GM23338 (cell line): Measurements from ENCODE around the gene FER. TPM values are rescaled to one million over a fixed set of nuclear protein-coding genes. Genes with fewer than 3 reads are reported as not detected.

Experiments used
- ATAC-seq: fragments of 200-7000 bp; cut with Tn5 transposase; 3 replicates; pipeline ENCODE4 v1.9.1; 2020
- DNase-seq: peaks from one replicate; pipeline ENCODE4 v3.0.0-alpha.2; 2015; ENCODE audit warnings: low spot score
- H2AFZ ChIP-seq: fragments of 200-600 bp; sonication (generic); 2 replicates; pipeline ENCODE4 v1.8.0; 2016; ENCODE audit warnings: antibody characterized with exemption, mild to moderate bottlenecking, moderate library complexity
- H3F3A ChIP-seq: fragments of 200-600 bp; sonication (generic); replicated peaks from 2 replicates; pipeline ENCODE4 v1.8.0; 2017; ENCODE audit warnings: antibody characterized with exemption, mixed run types, low read depth
- H3K27ac ChIP-seq: fragments of 200-600 bp; sonication (generic); 2 replicates; pipeline ENCODE4 v1.6.1; 2016; ENCODE audit warnings: low read depth
- H3K27me3 ChIP-seq: fragments of 200-600 bp; sonication (generic); 2 replicates; pipeline ENCODE4 v1.8.0; 2016; ENCODE audit warnings: mild to moderate bottlenecking, mixed run types, moderate library complexity; ENCODE audit not compliant: insufficient read depth
- H3K36me3 ChIP-seq: fragments of 200-600 bp; sonication (generic); 2 replicates; pipeline ENCODE4 v1.8.0; 2016; ENCODE audit warnings: mild to moderate bottlenecking; ENCODE audit not compliant: insufficient read depth
- H3K4me1 ChIP-seq: fragments of 200-600 bp; sonication (generic); 2 replicates; pipeline ENCODE4 v1.8.0; 2016; ENCODE audit warnings: mild to moderate bottlenecking, moderate library complexity; ENCODE audit not compliant: insufficient read depth
- H3K4me2 ChIP-seq: fragments of 200-600 bp; sonication (generic); 2 replicates; pipeline ENCODE4 v1.7.1; 2017; ENCODE audit warnings: mixed run types
- H3K4me3 ChIP-seq: fragments of 200-600 bp; sonication (generic); 2 replicates; pipeline ENCODE4 v1.6.1; 2016; ENCODE audit warnings: mixed run types
- H3K79me2 ChIP-seq: fragments of 200-600 bp; sonication (generic); replicated peaks from 2 replicates; pipeline ENCODE4 v1.8.0; 2017; ENCODE audit warnings: mild to moderate bottlenecking; ENCODE audit not compliant: insufficient read depth
- H3K9me2 ChIP-seq: fragments of 200-600 bp; sonication (generic); 2 replicates; pipeline ENCODE4 v1.8.0; 2017; ENCODE audit not compliant: insufficient read depth
- H4K20me1 ChIP-seq: fragments of 200-600 bp; sonication (generic); replicated peaks from 2 replicates; pipeline ENCODE4 v1.8.0; 2017; ENCODE audit warnings: mild to moderate bottlenecking; ENCODE audit not compliant: insufficient read depth
- H3K27ac Mint-ChIP-seq: 2 replicates; pipeline ENCODE4 v1.8.0; 2020; ENCODE audit warnings: inconsistent platforms, mild to moderate bottlenecking, moderate library complexity, mixed read lengths
- H3K27me3 Mint-ChIP-seq: 3 replicates; pipeline ENCODE4 v1.8.0; 2022; ENCODE audit warnings: low read depth, mild to moderate bottlenecking, moderate library complexity, mixed read lengths, inconsistent platforms; ENCODE audit not compliant: insufficient read depth, poor library complexity
- H3K36me3 Mint-ChIP-seq: 3 replicates; pipeline ENCODE4 v1.8.0; 2021; ENCODE audit warnings: low read depth, mild to moderate bottlenecking, inconsistent platforms, moderate library complexity, mixed read lengths
- H3K4me1 Mint-ChIP-seq: 3 replicates; pipeline ENCODE4 v1.8.0; 2020; ENCODE audit warnings: mild to moderate bottlenecking, inconsistent platforms, mixed read lengths
- H3K4me3 Mint-ChIP-seq: 3 replicates; pipeline ENCODE4 v1.8.0; 2021; ENCODE audit warnings: moderate library complexity, mild to moderate bottlenecking, inconsistent platforms, mixed read lengths
- H3K9me3 Mint-ChIP-seq: 3 replicates; pipeline ENCODE4 v1.8.0; 2020; ENCODE audit warnings: moderate library complexity, mild to moderate bottlenecking, inconsistent platforms, mixed read lengths
- CREB1 ChIP-seq: fragments of 250-450 bp; sonication (Bioruptor Pico); IDR thresholded peaks from 2 replicates; pipeline ENCODE4 v1.5.0; 2020; ENCODE audit warnings: low read depth, mild to moderate bottlenecking, moderate library complexity
- EZH2 ChIP-seq: fragments of 200-600 bp; sonication (generic); IDR thresholded peaks from one replicate; pipeline ENCODE4 v1.8.0; 2017; ENCODE audit warnings: antibody characterized with exemption, mild to moderate bottlenecking, low read depth; ENCODE audit not compliant: unreplicated experiment
- JUNB ChIP-seq: IDR thresholded peaks from one replicate; pipeline ENCODE4 v1.6.1; 2016; ENCODE audit warnings: antibody characterized with exemption; ENCODE audit not compliant: unreplicated experiment
- NANOG ChIP-seq: IDR thresholded peaks from 2 replicates; pipeline ENCODE4 v1.6.1; 2016; ENCODE audit warnings: antibody characterized with exemption, borderline replicate concordance
- STAT1 ChIP-seq: IDR thresholded peaks from one replicate; pipeline ENCODE4 v1.6.1; 2016; ENCODE audit warnings: antibody characterized with exemption; ENCODE audit not compliant: unreplicated experiment
- ZNF114 ChIP-seq: fragments of 250-450 bp; sonication (Bioruptor Pico); IDR thresholded peaks from 2 replicates; pipeline ENCODE4 v1.5.0; 2020; ENCODE audit warnings: mild to moderate bottlenecking, moderate library complexity
- ZNF331 ChIP-seq: fragments of 250-450 bp; sonication (Bioruptor Pico); IDR thresholded peaks from 2 replicates; pipeline ENCODE4 v1.5.0; 2020; ENCODE audit warnings: low read depth, mild to moderate bottlenecking, moderate library complexity
- polyA plus RNA-seq: library from polyadenylated mRNA; unstranded; fragments of >200 nt; fragmentation: Nextera tagmentation; extraction: Ambion mirVana; gene quantifications from 2 replicates; pipeline ENCODE4 v1.2.1, GENCODE V29; 2016
- total RNA-seq: library from RNA; depleted of rRNA; stranded (reverse); fragments of >200 nt; shearing (Covaris generic); gene quantifications from 2 replicates; pipeline ENCODE4 v1.2.3, GENCODE V29; 2014
- TF ChIP-seq, protein P1 (sequence below), 2 experiments: fragments of 200-600 bp in 1 of 2; sonication (generic) in 1 of 2; conservative IDR thresholded peaks; 2 replicates each; pipeline versions ENCODE4 v1.5.1 to v1.6.1; 2016 to 2017; ENCODE audit warnings: antibody characterized with exemption in 2 of 2, low read depth in 2 of 2, mild to moderate bottlenecking in 2 of 2, moderate library complexity in 1 of 2
- TF ChIP-seq, protein P2 (sequence below): IDR thresholded peaks from 2 replicates; pipeline ENCODE4 v1.6.1; 2016; ENCODE audit warnings: antibody characterized with exemption
- TF ChIP-seq, protein P3 (sequence below): IDR thresholded peaks from one replicate; pipeline ENCODE4 v1.6.1; 2018; ENCODE audit warnings: antibody characterized with exemption; ENCODE audit not compliant: unreplicated experiment

Gene FER
- total and polyA plus RNA-seq, 2 experiments from 2014 or later: 17.4 to 34.8 TPM

DNA sequence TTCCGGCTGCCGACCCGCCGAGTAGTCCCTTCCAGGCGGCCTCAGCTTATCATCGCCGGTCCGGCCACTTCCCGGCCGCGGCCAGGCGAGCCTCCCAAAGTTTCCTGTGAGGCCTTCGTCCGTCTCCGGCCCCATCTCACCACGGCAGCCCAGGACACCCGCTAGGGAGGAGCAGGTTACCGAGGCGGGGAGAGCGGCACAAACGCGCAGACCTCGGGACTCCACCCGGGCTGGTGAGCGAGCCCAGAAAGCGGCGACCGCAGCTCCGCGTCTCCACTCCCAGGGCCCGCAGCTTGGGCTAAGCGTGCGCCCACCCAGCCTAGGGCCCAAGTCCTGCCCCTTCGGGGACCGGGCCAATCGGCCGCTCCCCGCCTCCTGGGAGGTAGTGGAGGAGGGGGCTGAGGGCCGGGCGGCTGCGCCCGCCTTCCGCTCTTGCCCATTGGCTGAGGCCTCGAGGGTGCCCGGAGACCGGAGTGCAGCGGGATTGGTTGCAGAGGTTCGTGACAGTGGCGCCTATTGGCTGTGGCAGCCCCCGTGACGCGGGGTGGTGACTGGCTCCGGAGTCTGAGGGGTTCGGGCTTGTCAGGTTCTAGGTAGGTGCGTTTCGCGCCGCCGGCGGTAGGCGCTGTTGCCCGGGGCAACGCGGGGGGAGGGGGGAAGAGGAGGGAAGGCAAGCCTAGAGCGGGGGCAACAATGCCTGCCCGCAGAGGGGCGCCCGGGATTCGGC lies 867 bp downstream of the FER start (continued):
- TF ChIP-seq, protein P1, sequence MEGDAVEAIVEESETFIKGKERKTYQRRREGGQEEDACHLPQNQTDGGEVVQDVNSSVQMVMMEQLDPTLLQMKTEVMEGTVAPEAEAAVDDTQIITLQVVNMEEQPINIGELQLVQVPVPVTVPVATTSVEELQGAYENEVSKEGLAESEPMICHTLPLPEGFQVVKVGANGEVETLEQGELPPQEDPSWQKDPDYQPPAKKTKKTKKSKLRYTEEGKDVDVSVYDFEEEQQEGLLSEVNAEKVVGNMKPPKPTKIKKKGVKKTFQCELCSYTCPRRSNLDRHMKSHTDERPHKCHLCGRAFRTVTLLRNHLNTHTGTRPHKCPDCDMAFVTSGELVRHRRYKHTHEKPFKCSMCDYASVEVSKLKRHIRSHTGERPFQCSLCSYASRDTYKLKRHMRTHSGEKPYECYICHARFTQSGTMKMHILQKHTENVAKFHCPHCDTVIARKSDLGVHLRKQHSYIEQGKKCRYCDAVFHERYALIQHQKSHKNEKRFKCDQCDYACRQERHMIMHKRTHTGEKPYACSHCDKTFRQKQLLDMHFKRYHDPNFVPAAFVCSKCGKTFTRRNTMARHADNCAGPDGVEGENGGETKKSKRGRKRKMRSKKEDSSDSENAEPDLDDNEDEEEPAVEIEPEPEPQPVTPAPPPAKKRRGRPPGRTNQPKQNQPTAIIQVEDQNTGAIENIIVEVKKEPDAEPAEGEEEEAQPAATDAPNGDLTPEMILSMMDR (conservative IDR thresholded peaks at IDR 0.05; ENCODE audit: low read depth in 2 of 2): peak in 1 of 2 experiments; percentile 34; a peak in 2 of 4 replicates
- TF ChIP-seq STAT1: no peak
- TF ChIP-seq CREB1 (CRISPR knock-in tag): peak; percentile 83
- TF ChIP-seq JUNB: no peak
- no peak for TF ChIP-seq ZNF331 (CRISPR knock-in tag)
- TF ChIP-seq ZNF114 (CRISPR knock-in tag): no peak
- TF ChIP-seq NANOG: no peak
- TF ChIP-seq, protein P2, sequence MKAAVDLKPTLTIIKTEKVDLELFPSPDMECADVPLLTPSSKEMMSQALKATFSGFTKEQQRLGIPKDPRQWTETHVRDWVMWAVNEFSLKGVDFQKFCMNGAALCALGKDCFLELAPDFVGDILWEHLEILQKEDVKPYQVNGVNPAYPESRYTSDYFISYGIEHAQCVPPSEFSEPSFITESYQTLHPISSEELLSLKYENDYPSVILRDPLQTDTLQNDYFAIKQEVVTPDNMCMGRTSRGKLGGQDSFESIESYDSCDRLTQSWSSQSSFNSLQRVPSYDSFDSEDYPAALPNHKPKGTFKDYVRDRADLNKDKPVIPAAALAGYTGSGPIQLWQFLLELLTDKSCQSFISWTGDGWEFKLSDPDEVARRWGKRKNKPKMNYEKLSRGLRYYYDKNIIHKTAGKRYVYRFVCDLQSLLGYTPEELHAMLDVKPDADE: no peak
- no peak for TF ChIP-seq EZH2
- TF ChIP-seq, protein P3, sequence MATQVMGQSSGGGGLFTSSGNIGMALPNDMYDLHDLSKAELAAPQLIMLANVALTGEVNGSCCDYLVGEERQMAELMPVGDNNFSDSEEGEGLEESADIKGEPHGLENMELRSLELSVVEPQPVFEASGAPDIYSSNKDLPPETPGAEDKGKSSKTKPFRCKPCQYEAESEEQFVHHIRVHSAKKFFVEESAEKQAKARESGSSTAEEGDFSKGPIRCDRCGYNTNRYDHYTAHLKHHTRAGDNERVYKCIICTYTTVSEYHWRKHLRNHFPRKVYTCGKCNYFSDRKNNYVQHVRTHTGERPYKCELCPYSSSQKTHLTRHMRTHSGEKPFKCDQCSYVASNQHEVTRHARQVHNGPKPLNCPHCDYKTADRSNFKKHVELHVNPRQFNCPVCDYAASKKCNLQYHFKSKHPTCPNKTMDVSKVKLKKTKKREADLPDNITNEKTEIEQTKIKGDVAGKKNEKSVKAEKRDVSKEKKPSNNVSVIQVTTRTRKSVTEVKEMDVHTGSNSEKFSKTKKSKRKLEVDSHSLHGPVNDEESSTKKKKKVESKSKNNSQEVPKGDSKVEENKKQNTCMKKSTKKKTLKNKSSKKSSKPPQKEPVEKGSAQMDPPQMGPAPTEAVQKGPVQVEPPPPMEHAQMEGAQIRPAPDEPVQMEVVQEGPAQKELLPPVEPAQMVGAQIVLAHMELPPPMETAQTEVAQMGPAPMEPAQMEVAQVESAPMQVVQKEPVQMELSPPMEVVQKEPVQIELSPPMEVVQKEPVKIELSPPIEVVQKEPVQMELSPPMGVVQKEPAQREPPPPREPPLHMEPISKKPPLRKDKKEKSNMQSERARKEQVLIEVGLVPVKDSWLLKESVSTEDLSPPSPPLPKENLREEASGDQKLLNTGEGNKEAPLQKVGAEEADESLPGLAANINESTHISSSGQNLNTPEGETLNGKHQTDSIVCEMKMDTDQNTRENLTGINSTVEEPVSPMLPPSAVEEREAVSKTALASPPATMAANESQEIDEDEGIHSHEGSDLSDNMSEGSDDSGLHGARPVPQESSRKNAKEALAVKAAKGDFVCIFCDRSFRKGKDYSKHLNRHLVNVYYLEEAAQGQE: no peak

DNA sequence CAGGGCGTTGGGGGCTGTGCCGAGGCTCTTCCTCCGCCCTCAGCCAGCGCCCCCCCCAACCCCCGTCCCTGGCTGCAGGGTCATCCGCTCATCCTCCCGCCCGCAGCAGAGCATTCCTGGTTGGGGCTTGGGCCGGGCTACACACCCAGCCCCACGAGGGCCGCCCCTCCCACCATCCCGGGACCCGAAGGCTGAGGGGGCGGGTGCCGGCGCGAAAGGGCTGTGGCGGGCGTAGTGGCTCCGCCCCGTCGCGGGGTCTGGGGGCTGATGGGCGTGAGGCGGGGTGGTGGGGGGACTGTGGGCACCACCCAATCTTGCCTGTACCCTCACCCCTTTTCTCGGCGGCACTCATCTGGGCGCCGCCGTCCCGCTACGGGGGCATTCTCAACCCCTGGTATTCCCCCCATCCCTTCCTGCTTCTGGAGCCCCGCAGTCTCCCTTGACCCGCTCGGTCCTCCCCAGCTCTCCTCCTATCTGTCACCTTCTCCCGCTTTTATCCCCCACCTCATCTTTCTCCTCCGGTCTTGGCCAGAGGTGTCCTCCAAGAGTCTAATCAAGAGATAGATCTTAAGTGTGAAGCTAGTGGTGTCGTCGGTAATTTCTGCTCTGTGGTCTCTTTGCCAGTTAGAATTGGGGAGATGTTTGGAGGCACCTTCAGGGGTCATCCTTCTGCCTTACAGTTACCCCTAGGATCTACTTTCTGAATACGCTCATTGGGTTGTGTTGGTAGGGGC lies 1.6 kb downstream of the FER start:
- Histone ChIP-seq H3K27ac (0 out of 2 replicates have a peak overlapping the region, but pooled peaks have one; percentile 55), H3K4me3 (peak overlapping the region; percentile 72), H3K4me1 (peaks cover 11% of the 10 kb centered on the region; the same call in 1 of the 2 replicates), H3F3A (no peaks in the 10 kb centered on the region; the same call in 1 of the 2 replicates), H3K9me2 (no peaks in the 10 kb centered on the region), H3K79me2 (peaks cover 32% of the 10 kb centered on the region), H3K4me2 (peak overlapping the region; percentile 81), H3K36me3 (no peaks in the 10 kb centered on the region), H4K20me1 (no peaks in the 10 kb centered on the region), H2AFZ (0 out of 2 replicates have a peak overlapping the region, but pooled peaks have one; percentile 3), H3K27me3 (no peaks in the 10 kb centered on the region)
- H3K36me3 Mint-ChIP-seq: no peaks in the 10 kb centered on the region
- peak overlapping the region; percentile 85 for H3K4me3 Mint-ChIP-seq
- H3K27me3 Mint-ChIP-seq: peaks cover 4% of the 10 kb centered on the region
- H3K4me1 Mint-ChIP-seq: peaks cover 12% of the 10 kb centered on the region; the same call in 2 of the 3 replicates
- no peaks in the 10 kb centered on the region for H3K9me3 Mint-ChIP-seq
- DNase-seq (peak; percentile 89), ATAC-seq (peak; percentile 64)
- H3K27ac Mint-ChIP-seq: peak overlapping the region; percentile 49
- no peak for TF ChIP-seq NANOG
- TF ChIP-seq, protein P3: no peak
- TF ChIP-seq, protein P1 (conservative IDR thresholded peaks at IDR 0.05; ENCODE audit: low read depth in 2 of 2): peak in 1 of 2 experiments; percentile 28; a peak in 2 of 4 replicates
